Measurements from ENCODE around the gene LRP1.

DNA sequence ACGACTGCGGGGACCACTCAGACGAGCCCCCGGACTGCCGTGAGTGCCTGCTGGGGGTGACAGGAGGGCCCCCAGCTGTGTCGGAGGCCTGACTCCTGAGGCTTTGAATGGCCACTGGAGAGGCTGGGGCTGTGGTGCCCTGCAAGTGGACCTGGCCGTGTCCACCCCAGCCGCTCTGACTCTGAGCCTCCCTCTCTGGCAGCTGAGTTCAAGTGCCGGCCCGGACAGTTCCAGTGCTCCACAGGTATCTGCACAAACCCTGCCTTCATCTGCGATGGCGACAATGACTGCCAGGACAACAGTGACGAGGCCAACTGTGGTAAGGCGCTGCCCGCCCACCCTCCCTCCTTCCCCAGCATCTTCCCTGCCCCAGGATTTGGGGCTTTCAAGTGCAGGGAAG, 72.2 kb downstream of the LRP1 start:
- TF ChIP-seq, protein P1, sequence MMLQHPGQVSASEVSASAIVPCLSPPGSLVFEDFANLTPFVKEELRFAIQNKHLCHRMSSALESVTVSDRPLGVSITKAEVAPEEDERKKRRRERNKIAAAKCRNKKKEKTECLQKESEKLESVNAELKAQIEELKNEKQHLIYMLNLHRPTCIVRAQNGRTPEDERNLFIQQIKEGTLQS (IDR thresholded peaks at IDR 0.05) = no peak
- TF ChIP-seq TAF1 (conservative IDR thresholded peaks at IDR 0.05) = no peak
- TF ChIP-seq CTCF (IDR thresholded peaks at IDR 0.05; ENCODE audit: low read depth, low read length, missing input control) = no peak
- no peak for TF ChIP-seq RAD21 (IDR thresholded peaks at IDR 0.05)
- TF ChIP-seq JUND (IDR thresholded peaks at IDR 0.05) = no peak
- no peak for TF ChIP-seq FOXA2 (IDR thresholded peaks at IDR 0.05)
- TF ChIP-seq GABPA (IDR thresholded peaks at IDR 0.05 in 1 of 2, conservative IDR thresholded peaks at IDR 0.05 in 1 of 2) = no peak
- TF ChIP-seq, protein P2, sequence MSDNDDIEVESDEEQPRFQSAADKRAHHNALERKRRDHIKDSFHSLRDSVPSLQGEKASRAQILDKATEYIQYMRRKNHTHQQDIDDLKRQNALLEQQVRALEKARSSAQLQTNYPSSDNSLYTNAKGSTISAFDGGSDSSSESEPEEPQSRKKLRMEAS (IDR thresholded peaks at IDR 0.05) = no peak
- TF ChIP-seq FOXA1 (IDR thresholded peaks at IDR 0.05) = no peak
- no peak for TF ChIP-seq YY1 (IDR thresholded peaks at IDR 0.05)
